H1 (cell line): Measurements from ENCODE around the gene OR2L8. TPM values are rescaled to one million over a fixed set of nuclear protein-coding genes. Genes with fewer than 3 reads are reported as not detected.

Experiments used
- CTCF ChIA-PET: fragments of 300-600 bp; sonication (Branson Sonifier 250); formaldehyde crosslinking; loops from one replicate; lab custom pipeline; 2021; ENCODE audit not compliant: partially characterized antibody; lab: Charles Lee
- POLR2A ChIA-PET: fragments of 300-600 bp; sonication (Branson Sonifier 250); formaldehyde crosslinking; loops from one replicate; lab custom pipeline; 2021; ENCODE audit warnings: inconsistent platforms; ENCODE audit not compliant: partially characterized antibody; lab: Charles Lee
- DNase-seq, 2 experiments: peaks; one replicate each; pipeline versions ENCODE4 v3.0.0 to v3.0.0-alpha.2; 2010 to 2022; ENCODE audit warnings: low spot score in 2 of 2, low read depth in 1 of 2, mixed read lengths in 1 of 2
- FAIRE-seq: peaks from 2 replicates; lab custom pipeline; 2011; peaks lifted over from hg19 to GRCh38; lab: Jason Lieb, UNC
- H2AFZ ChIP-seq: 2 replicates; pipeline ENCODE4 v1.8.1; 2012; ENCODE audit warnings: low read length, inconsistent platforms
- H2AK5ac ChIP-seq: 2 replicates; pipeline ENCODE4 v1.6.1; 2013; ENCODE audit warnings: low read depth, low read length
- H2BK120ac ChIP-seq: replicated peaks from 2 replicates; pipeline ENCODE3; 2013; ENCODE audit warnings: low read depth, low read length, inconsistent platforms
- H2BK12ac ChIP-seq: 2 replicates; pipeline ENCODE4 v1.6.1; 2013; ENCODE audit warnings: low read depth, low read length
- H2BK15ac ChIP-seq: 2 replicates; pipeline ENCODE4 v1.6.1; 2013; ENCODE audit warnings: low read length
- H2BK20ac ChIP-seq: 2 replicates; pipeline ENCODE4 v1.6.1; 2013; ENCODE audit warnings: low read length
- H2BK5ac ChIP-seq: 2 replicates; pipeline ENCODE4 v1.6.1; 2013; ENCODE audit warnings: low read depth, low read length
- H3K14ac ChIP-seq: 2 replicates; pipeline ENCODE4 v1.6.1; 2013; ENCODE audit warnings: inconsistent platforms; ENCODE audit not compliant: insufficient read length
- H3K18ac ChIP-seq: 2 replicates; pipeline ENCODE4 v1.6.1; 2013; ENCODE audit warnings: low read length; ENCODE audit errors: extremely low read depth
- H3K23ac ChIP-seq: 2 replicates; pipeline ENCODE4 v1.6.1; 2013; ENCODE audit warnings: inconsistent platforms; ENCODE audit not compliant: insufficient read length
- H3K23me2 ChIP-seq: 2 replicates; pipeline ENCODE4 v1.6.1; 2013; ENCODE audit warnings: low read depth, low read length
- H3K27ac ChIP-seq: 2 replicates; pipeline ENCODE4 v1.6.1; 2011; ENCODE audit warnings: low read depth, low read length, inconsistent platforms
- H3K27me3 ChIP-seq, 4 experiments: replicated peaks in 1 of 4; 1 replicate in 1 of 4; 2 replicates in 3 of 4; pipeline versions ENCODE4 v1.6.1 to v1.8.1; 2011 to 2013; ENCODE audit warnings: low read length in 3 of 4, mild to moderate bottlenecking in 3 of 4, inconsistent platforms in 2 of 4, mixed read lengths in 2 of 4, moderate library complexity in 1 of 4; ENCODE audit not compliant: control insufficient read depth in 3 of 4, insufficient read depth in 3 of 4; ENCODE audit errors: extremely low read depth in 1 of 4
- H3K36me3 ChIP-seq, 4 experiments: 2 replicates each; pipeline versions ENCODE4 v1.6.1 to v1.8.1; 2011 to 2013; ENCODE audit warnings: mild to moderate bottlenecking in 4 of 4, low read length in 3 of 4, moderate library complexity in 2 of 4, control low read depth in 1 of 4, inconsistent platforms in 1 of 4; ENCODE audit not compliant: insufficient read depth in 4 of 4, control insufficient read depth in 2 of 4
- H3K4ac ChIP-seq: replicated peaks from 2 replicates; pipeline ENCODE3; 2013; ENCODE audit warnings: low read length, low read depth, mixed read lengths, inconsistent platforms; ENCODE audit not compliant: insufficient read length
- H3K4me1 ChIP-seq, 4 experiments: replicated peaks in 1 of 4; 1 replicate in 1 of 4; 2 replicates in 3 of 4; pipeline versions ENCODE4 v1.6.1 to v1.8.1; 2011 to 2013; ENCODE audit warnings: low read length in 3 of 4, inconsistent platforms in 2 of 4, mixed read lengths in 1 of 4; ENCODE audit not compliant: insufficient read depth in 4 of 4, control insufficient read depth in 3 of 4
- H3K4me2 ChIP-seq, 2 experiments: 2 replicates each; pipeline versions ENCODE4 v1.6.1 to v1.8.1; 2011 to 2013; ENCODE audit warnings: low read depth in 2 of 2, low read length in 2 of 2, control low read depth in 1 of 2, inconsistent platforms in 1 of 2, mild to moderate bottlenecking in 1 of 2; ENCODE audit not compliant: insufficient read depth in 1 of 2
- H3K4me3 ChIP-seq, 4 experiments: fragments of 200-600, 300-600 bp in 1 of 4; sonication (generic), shearing (Covaris generic), sonication (Bioruptor Twin) in 1 of 4; 2 replicates each; pipeline versions ENCODE4 v1.5.1 to v1.8.1; 2011 to 2016; ENCODE audit warnings: low read length in 4 of 4, low read depth in 3 of 4, control low read depth in 2 of 4, inconsistent platforms in 2 of 4, mild to moderate bottlenecking in 2 of 4, mixed read lengths in 1 of 4, moderate library complexity in 1 of 4; ENCODE audit not compliant: insufficient read depth in 2 of 4; ENCODE audit errors: extremely low read depth in 1 of 4
- H3K56ac ChIP-seq: replicated peaks from 2 replicates; pipeline ENCODE3; 2013; ENCODE audit warnings: low read depth, mild to moderate bottlenecking, mixed read lengths, low read length, inconsistent platforms; ENCODE audit not compliant: insufficient read length
- H3K79me1 ChIP-seq: 2 replicates; pipeline ENCODE4 v1.6.1; 2013; ENCODE audit warnings: low read depth, low read length, control low read depth
- H3K79me2 ChIP-seq, 2 experiments: 2 replicates each; pipeline versions ENCODE4 v1.6.1 to v1.8.1; 2012 to 2013; ENCODE audit warnings: low read length in 2 of 2, mild to moderate bottlenecking in 2 of 2, inconsistent platforms in 1 of 2; ENCODE audit not compliant: insufficient read depth in 2 of 2, control insufficient read depth in 1 of 2
- H3K9ac ChIP-seq, 4 experiments: replicated peaks in 1 of 4; 1 replicate in 1 of 4; 2 replicates in 3 of 4; pipeline versions ENCODE4 v1.6.1 to v1.8.1; 2011 to 2013; ENCODE audit warnings: low read depth in 3 of 4, low read length in 3 of 4, control low read depth in 2 of 4, mild to moderate bottlenecking in 2 of 4, moderate library complexity in 2 of 4, inconsistent platforms in 1 of 4; ENCODE audit errors: extremely low read depth in 1 of 4
- H3K9me3 ChIP-seq, 2 experiments: 2 replicates each; pipeline versions ENCODE4 v1.6.1 to v1.8.1; 2012 to 2013; ENCODE audit warnings: mild to moderate bottlenecking in 2 of 2, moderate library complexity in 2 of 2, control low read depth in 1 of 2, inconsistent platforms in 1 of 2, low read depth in 1 of 2, low read length in 1 of 2, mixed read lengths in 1 of 2; ENCODE audit not compliant: insufficient read depth in 2 of 2
- H4K20me1 ChIP-seq, 2 experiments: replicated peaks in 1 of 2; 2 replicates each; pipeline versions ENCODE3 to v1.8.1; 2011 to 2013; ENCODE audit warnings: inconsistent platforms in 2 of 2, low read length in 2 of 2, mild to moderate bottlenecking in 1 of 2; ENCODE audit not compliant: insufficient read depth in 2 of 2, control insufficient read depth in 1 of 2
- H4K5ac ChIP-seq: 2 replicates; pipeline ENCODE4 v1.6.1; 2013; ENCODE audit warnings: low read length, low read depth, mixed read lengths, inconsistent platforms; ENCODE audit not compliant: insufficient read length
- H4K8ac ChIP-seq: 2 replicates; pipeline ENCODE4 v1.8.0; 2013; ENCODE audit warnings: mild to moderate bottlenecking, moderate library complexity, low read length, inconsistent platforms; ENCODE audit not compliant: insufficient read depth; ENCODE audit errors: extremely low read depth
- H4K91ac ChIP-seq: replicated peaks from 2 replicates; pipeline ENCODE3; 2013; ENCODE audit warnings: low read length, mixed read lengths, inconsistent platforms; ENCODE audit not compliant: insufficient read length
- TCF12 ChIP-seq: IDR thresholded peaks from 2 replicates; pipeline ENCODE4 v1.6.1; 2011; ENCODE audit warnings: low read depth, mild to moderate bottlenecking, low read length
- WGBS, 2 experiments: shearing (Covaris generic) in 1 of 2; methylation state at CpG; one replicate each; pipeline versions ENCODE4 v1.1.6 to v1.1.7; 2013 to 2015; ENCODE audit warnings: low lambda C conversion rate in 2 of 2, mixed read lengths in 2 of 2, inconsistent platforms in 1 of 2, low coverage in 1 of 2, missing lambda C conversion rate in 1 of 2; ENCODE audit not compliant: insufficient replicate concordance in 2 of 2, insufficient coverage in 1 of 2, insufficient read length in 1 of 2; ENCODE audit errors: extremely low coverage in 1 of 2, missing lambda C conversion rate in 1 of 2; 5-methylcytosine and 5-hydroxymethylcytosine counted together
- polyA plus RNA-seq, 7 experiments: library from polyadenylated mRNA; depleted of rRNA in 3 of 7; stranded (reverse) in 5 of 7; unstranded in 2 of 7; fragments of >200 nt in 5 of 7; fragments of 200-250 nt in 2 of 7; gene quantifications; 1 replicate in 5 of 7; 2 replicates in 1 of 7; 4 replicates in 1 of 7; pipeline versions ENCODE4 v1.2.1 to v1.2.3, GENCODE V29; 2011 to 2013; ENCODE audit warnings: missing spikeins in 2 of 7, mixed read lengths in 2 of 7
- total RNA-seq: library from RNA; stranded (reverse); fragmentation: NEBNext Ultra II Directional; extraction: Animal tissue kit (Norgen Biotek cat#: 25700); gene quantifications from 2 replicates; pipeline ENCODE4 v1.2.1, GENCODE V29; 2021

Gene OR2L8
- total and polyA plus RNA-seq, 2 of the 8 experiments (the other 6 are each of a cell fraction or from before 2014, with no cell fraction given), result not detected

- H4K91ac ChIP-seq, result no peak overlapping the region
- no peak overlapping the region for H3K18ac ChIP-seq
- H2BK20ac ChIP-seq, result no peak overlapping the region
- no peak overlapping the region for H2AFZ ChIP-seq
- no peak overlapping the region for H3K23ac ChIP-seq
- POLR2A ChIA-PET, result no interaction called here
- WGBS, 2 experiments, result 62% methylated on average over 2 of the region's 2 CpGs; no CpG with 5 or more reads in 1 of the 2 experiments
- no peak overlapping the region for H3K4me2 ChIP-seq
- no peak overlapping the region for H2BK15ac ChIP-seq
- no peak overlapping the region for H4K5ac ChIP-seq
- FAIRE-seq, result no peak
- no peak overlapping the region for H3K27ac ChIP-seq
- no peaks in the 10 kb centered on the region for H3K79me2 ChIP-seq
- H3K9me3 ChIP-seq, result peaks cover 45 to 51% of the 10 kb centered on the region in 2 experiments
- H4K8ac ChIP-seq, result no peak overlapping the region
- no peaks in the 10 kb centered on the region for H4K20me1 ChIP-seq
- H3K56ac ChIP-seq, result no peak overlapping the region
- H3K4ac ChIP-seq, result no peak overlapping the region
- H3K14ac ChIP-seq, result no peak overlapping the region
- no peak overlapping the region for H2BK12ac ChIP-seq
- H3K36me3 ChIP-seq, result no peaks in the 10 kb centered on the region
- no peak overlapping the region for H2AK5ac ChIP-seq
- no peaks in the 10 kb centered on the region for H3K27me3 ChIP-seq
- H3K23me2 ChIP-seq, result no peaks in the 10 kb centered on the region
- no peak overlapping the region for H2BK5ac ChIP-seq
- H2BK120ac ChIP-seq, result no peak overlapping the region
- no peak for TF ChIP-seq TCF12
- H3K9ac ChIP-seq, result no peak overlapping the region
- H3K4me1 ChIP-seq, result no peaks in the 10 kb centered on the region
- H3K4me3 ChIP-seq, result no peak overlapping the region
- CTCF ChIA-PET, result interaction anchor here (1.0 kb wide), 1 partner anchor 22 kb away, joined by 3 read pairs; no protein-coding TSS in a partner anchor
- no peak for DNase-seq
- no peaks in the 10 kb centered on the region for H3K79me1 ChIP-seq
Observed at GRCh38 chr1:247913786-247914185, 34.9 kb upstream of the OR2L8 start.
